H9 (cell line): Measurements from ENCODE around the gene C16orf74. TPM values are rescaled to one million over a fixed set of nuclear protein-coding genes. Genes with fewer than 3 reads are reported as not detected.

Experiments used
- DNase-seq: peaks from one replicate; pipeline ENCODE4 v3.0.0-alpha.2; 2017
- H2AFZ ChIP-seq: one replicate; pipeline ENCODE4 v1.6.1; 2013; ENCODE audit warnings: mild to moderate bottlenecking, low read length, control low read depth, moderate library complexity
- H2AK5ac ChIP-seq: 2 replicates; pipeline ENCODE4 v1.6.1; 2013; ENCODE audit warnings: low read length, control low read depth, mixed read lengths; ENCODE audit not compliant: insufficient read length
- H2BK120ac ChIP-seq: one replicate; pipeline ENCODE4 v1.6.1; 2013; ENCODE audit warnings: low read depth, mild to moderate bottlenecking, low read length, control low read depth, inconsistent platforms; ENCODE audit not compliant: poor library complexity, severe bottlenecking
- H2BK12ac ChIP-seq: 2 replicates; pipeline ENCODE4 v1.6.1; 2013; ENCODE audit warnings: low read length, control low read depth, mixed read lengths, low read depth; ENCODE audit not compliant: insufficient read length
- H2BK15ac ChIP-seq: 2 replicates; pipeline ENCODE4 v1.6.1; 2013; ENCODE audit warnings: low read depth, low read length, control low read depth
- H2BK20ac ChIP-seq: one replicate; pipeline ENCODE4 v1.6.1; 2013; ENCODE audit warnings: low read depth, mild to moderate bottlenecking, low read length, control low read depth, inconsistent platforms; ENCODE audit not compliant: poor library complexity, severe bottlenecking
- H2BK5ac ChIP-seq: 2 replicates; pipeline ENCODE4 v1.6.1; 2013; ENCODE audit warnings: low read length, control low read depth, mixed read lengths; ENCODE audit not compliant: insufficient read length
- H3K14ac ChIP-seq: 2 replicates; pipeline ENCODE4 v1.6.1; 2013; ENCODE audit warnings: low read length, control low read depth; ENCODE audit not compliant: insufficient read depth
- H3K18ac ChIP-seq: 2 replicates; pipeline ENCODE4 v1.6.1; 2013; ENCODE audit warnings: low read depth, mild to moderate bottlenecking, mixed read lengths, low read length, control low read depth; ENCODE audit not compliant: insufficient read length
- H3K23ac ChIP-seq: 2 replicates; pipeline ENCODE4 v1.6.1; 2013; ENCODE audit warnings: low read length, control low read depth, mixed read lengths, low read depth; ENCODE audit not compliant: insufficient read length
- H3K23me2 ChIP-seq: 2 replicates; pipeline ENCODE4 v1.6.1; 2013; ENCODE audit warnings: low read depth, mild to moderate bottlenecking, mixed read lengths, low read length, control low read depth; ENCODE audit not compliant: insufficient read length, poor library complexity, severe bottlenecking
- H3K27ac ChIP-seq: 2 replicates; pipeline ENCODE4 v1.5.1; 2013; ENCODE audit warnings: low read length, control low read depth, mixed read lengths, low read depth; ENCODE audit not compliant: insufficient read length
- H3K27me3 ChIP-seq: 2 replicates; pipeline ENCODE4 v1.6.1; 2013; ENCODE audit warnings: low read length, control low read depth, inconsistent platforms; ENCODE audit not compliant: insufficient read depth
- H3K4ac ChIP-seq: 2 replicates; pipeline ENCODE4 v1.6.1; 2013; ENCODE audit warnings: low read depth, mild to moderate bottlenecking, control low read depth, inconsistent platforms, low read length, moderate library complexity
- H3K4me1 ChIP-seq: 2 replicates; pipeline ENCODE4 v1.6.1; 2013; ENCODE audit warnings: low read length, control low read depth, inconsistent platforms; ENCODE audit not compliant: insufficient read depth
- H3K4me2 ChIP-seq: 2 replicates; pipeline ENCODE4 v1.6.1; 2013; ENCODE audit warnings: low read length, control low read depth, mixed read lengths; ENCODE audit not compliant: insufficient read length, insufficient read depth
- H3K56ac ChIP-seq: 2 replicates; pipeline ENCODE4 v1.6.1; 2013; ENCODE audit warnings: low read depth, mild to moderate bottlenecking, mixed read lengths, low read length, control low read depth; ENCODE audit not compliant: insufficient read length
- H3K79me1 ChIP-seq: 2 replicates; pipeline ENCODE4 v1.6.1; 2013; ENCODE audit warnings: low read depth, mild to moderate bottlenecking, moderate library complexity, low read length, control low read depth, inconsistent platforms; ENCODE audit not compliant: insufficient read depth, poor library complexity, severe bottlenecking
- H3K79me2 ChIP-seq: 2 replicates; pipeline ENCODE4 v1.6.1; 2013; ENCODE audit warnings: low read length, control low read depth, inconsistent platforms; ENCODE audit not compliant: insufficient read depth
- H3K9ac ChIP-seq: 2 replicates; pipeline ENCODE4 v1.6.1; 2013; ENCODE audit warnings: low read length, control low read depth, mixed read lengths; ENCODE audit not compliant: insufficient read length; ENCODE audit errors: extremely low read depth
- H3K9me3 ChIP-seq: one replicate; pipeline ENCODE4 v1.6.1; 2013; ENCODE audit warnings: low read depth, low read length, inconsistent platforms; ENCODE audit not compliant: control insufficient read depth
- H3T11ph ChIP-seq: one replicate; pipeline ENCODE4 v1.6.1; 2013; ENCODE audit warnings: mild to moderate bottlenecking, low read length, control low read depth, inconsistent platforms
- H4K20me1 ChIP-seq: one replicate; pipeline ENCODE4 v1.6.1; 2013; ENCODE audit not compliant: control insufficient read depth, insufficient read length, insufficient read depth
- H4K5ac ChIP-seq: 2 replicates; pipeline ENCODE4 v1.6.1; 2013; ENCODE audit warnings: low read depth, mild to moderate bottlenecking, mixed read lengths, low read length, control low read depth; ENCODE audit not compliant: insufficient read length
- H4K8ac ChIP-seq: replicated peaks from 2 replicates; pipeline ENCODE4 v1.6.1; 2013; ENCODE audit warnings: low read length, control low read depth, mixed read lengths, low read depth; ENCODE audit not compliant: insufficient read length
- H4K91ac ChIP-seq: 2 replicates; pipeline ENCODE4 v1.6.1; 2013; ENCODE audit warnings: low read depth, mild to moderate bottlenecking, moderate library complexity, mixed read lengths, low read length, control low read depth; ENCODE audit not compliant: insufficient read length
- H3K27ac Mint-ChIP-seq, 3 experiments: 2 replicates in 2 of 3; 3 replicates in 1 of 3; pipeline ENCODE4 v1.8.0; 2020 to 2021; ENCODE audit warnings: mixed read lengths in 3 of 3, mild to moderate bottlenecking in 1 of 3, moderate library complexity in 1 of 3
- H3K27me3 Mint-ChIP-seq: 2 replicates; pipeline ENCODE4 v1.8.0; 2021; ENCODE audit warnings: low read depth, mild to moderate bottlenecking, moderate library complexity, mixed read lengths
- H3K36me3 Mint-ChIP-seq, 3 experiments: 2 replicates in 2 of 3; 3 replicates in 1 of 3; pipeline ENCODE4 v1.8.0; 2020 to 2021; ENCODE audit warnings: low read depth in 3 of 3, mixed read lengths in 3 of 3; ENCODE audit not compliant: insufficient read depth in 1 of 3
- H3K4me1 Mint-ChIP-seq, 2 experiments: 2 replicates each; pipeline ENCODE4 v1.8.0; 2020; ENCODE audit warnings: mixed read lengths in 2 of 2
- H3K4me3 Mint-ChIP-seq, 2 experiments: 2 replicates in 1 of 2; 3 replicates in 1 of 2; pipeline ENCODE4 v1.8.0; 2020 to 2021; ENCODE audit warnings: mild to moderate bottlenecking in 2 of 2, mixed read lengths in 2 of 2, moderate library complexity in 1 of 2
- H3K9me3 Mint-ChIP-seq, 2 experiments: 2 replicates in 1 of 2; 3 replicates in 1 of 2; pipeline ENCODE4 v1.8.0; 2020; ENCODE audit warnings: mild to moderate bottlenecking in 2 of 2, mixed read lengths in 2 of 2, moderate library complexity in 1 of 2
- WGBS: extraction: QIAGEN DNeasy Blood & Tissue Kit; methylation state at CpG from one replicate; pipeline ENCODE4 v1.1.7; 2013; ENCODE audit warnings: missing lambda C conversion rate, low lambda C conversion rate, mixed read lengths; ENCODE audit not compliant: insufficient read length; ENCODE audit errors: extremely low coverage; 5-methylcytosine and 5-hydroxymethylcytosine counted together
- total RNA-seq: library from RNA; stranded (reverse); gene quantifications from 2 replicates; pipeline ENCODE4 v1.2.1, GENCODE V29; 2021
- TF ChIP-seq, protein P1 (sequence below): fragments of 200-600 bp; sonication (generic); conservative IDR thresholded peaks from 3 replicates; pipeline ENCODE4 v1.8.0; 2021; ENCODE audit warnings: antibody characterized with exemption, mild to moderate bottlenecking

The C16orf74 gene
- total RNA-seq, 1 experiment from 2014 or later = 5.6 TPM

DNA sequence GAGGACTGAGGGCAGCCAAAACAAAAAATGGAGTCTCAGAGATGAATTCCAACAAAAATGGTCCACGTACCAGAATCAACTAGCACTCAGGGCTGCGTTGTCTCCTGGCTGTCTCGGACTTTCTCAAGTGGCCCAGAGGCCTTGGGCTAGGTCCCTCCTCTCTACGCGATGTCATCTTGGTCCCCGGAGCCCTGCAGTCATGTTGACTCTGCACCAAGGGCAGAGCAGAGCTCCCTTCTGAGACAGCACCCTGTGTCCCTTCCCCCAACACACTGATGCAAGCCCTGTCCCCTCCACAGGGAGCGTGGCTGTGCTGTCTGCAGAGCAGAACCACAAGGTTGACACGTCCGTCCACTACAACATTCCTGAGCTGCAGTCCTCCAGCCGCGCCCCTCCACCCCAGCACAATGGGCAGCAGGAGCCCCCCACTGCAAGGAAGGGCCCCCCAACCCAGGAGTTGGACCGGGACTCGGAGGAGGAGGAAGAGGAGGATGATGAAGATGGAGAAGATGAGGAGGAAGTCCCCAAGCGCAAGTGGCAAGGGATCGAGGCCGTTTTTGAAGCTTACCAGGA lies 83.0 kb downstream of the C16orf74 start:
- no peaks in the 10 kb centered on the region for H3K79me2 ChIP-seq
- no peaks in the 10 kb centered on the region for H3K27me3 ChIP-seq
- H3K4me2 ChIP-seq = no peak overlapping the region
- H2AK5ac ChIP-seq = no peak overlapping the region
- peaks cover 2% of the 10 kb centered on the region for H4K20me1 ChIP-seq
- no peaks in the 10 kb centered on the region; the same call in none of the 2 replicates for H3K27me3 Mint-ChIP-seq
- H2AFZ ChIP-seq = no peak overlapping the region
- no peak overlapping the region; a peak in 1 of 5 replicates for H3K4me3 Mint-ChIP-seq
- no peak overlapping the region for H2BK15ac ChIP-seq
- no peak overlapping the region for H2BK5ac ChIP-seq
- no peak overlapping the region for H4K91ac ChIP-seq
- H3T11ph ChIP-seq = no peak overlapping the region
- peaks cover 59 to 99% (median 96%) of the 10 kb centered on the region in 3 experiments; a peak in 6 of 7 replicates for H3K36me3 Mint-ChIP-seq
- H3K4me1 Mint-ChIP-seq = no peaks in the 10 kb centered on the region
- no peak overlapping the region for H2BK20ac ChIP-seq
- peak overlapping the region; percentile 78 to 87 (median 84); a peak in 5 of 7 replicates for H3K27ac Mint-ChIP-seq
- WGBS = no CpG with 5 or more reads among the region's 16 CpGs
- H3K9ac ChIP-seq = no peak overlapping the region
- no peak for DNase-seq
- H3K14ac ChIP-seq = no peak overlapping the region
- H3K4ac ChIP-seq = no peak overlapping the region
- no peak overlapping the region for H2BK12ac ChIP-seq
- no peaks in the 10 kb centered on the region for H3K23me2 ChIP-seq
- H4K8ac ChIP-seq = no peak overlapping the region
- no peak overlapping the region for H3K18ac ChIP-seq
- no peaks in the 10 kb centered on the region for H3K4me1 ChIP-seq
- H3K56ac ChIP-seq = no peak overlapping the region
- TF ChIP-seq, protein P1, sequence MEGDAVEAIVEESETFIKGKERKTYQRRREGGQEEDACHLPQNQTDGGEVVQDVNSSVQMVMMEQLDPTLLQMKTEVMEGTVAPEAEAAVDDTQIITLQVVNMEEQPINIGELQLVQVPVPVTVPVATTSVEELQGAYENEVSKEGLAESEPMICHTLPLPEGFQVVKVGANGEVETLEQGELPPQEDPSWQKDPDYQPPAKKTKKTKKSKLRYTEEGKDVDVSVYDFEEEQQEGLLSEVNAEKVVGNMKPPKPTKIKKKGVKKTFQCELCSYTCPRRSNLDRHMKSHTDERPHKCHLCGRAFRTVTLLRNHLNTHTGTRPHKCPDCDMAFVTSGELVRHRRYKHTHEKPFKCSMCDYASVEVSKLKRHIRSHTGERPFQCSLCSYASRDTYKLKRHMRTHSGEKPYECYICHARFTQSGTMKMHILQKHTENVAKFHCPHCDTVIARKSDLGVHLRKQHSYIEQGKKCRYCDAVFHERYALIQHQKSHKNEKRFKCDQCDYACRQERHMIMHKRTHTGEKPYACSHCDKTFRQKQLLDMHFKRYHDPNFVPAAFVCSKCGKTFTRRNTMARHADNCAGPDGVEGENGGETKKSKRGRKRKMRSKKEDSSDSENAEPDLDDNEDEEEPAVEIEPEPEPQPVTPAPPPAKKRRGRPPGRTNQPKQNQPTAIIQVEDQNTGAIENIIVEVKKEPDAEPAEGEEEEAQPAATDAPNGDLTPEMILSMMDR = no peak
- H3K79me1 ChIP-seq = no peaks in the 10 kb centered on the region
- H3K23ac ChIP-seq = no peak overlapping the region
- no peak overlapping the region for H3K27ac ChIP-seq
- H3K9me3 ChIP-seq = no peaks in the 10 kb centered on the region
- no peak overlapping the region for H4K5ac ChIP-seq
- H2BK120ac ChIP-seq = no peak overlapping the region
- H3K9me3 Mint-ChIP-seq = no peaks in the 10 kb centered on the region
